ENCODE results near the gene KDM3B. TPM values are rescaled to one million over a fixed set of nuclear protein-coding genes. Genes with fewer than 3 reads are reported as not detected.
A peak's percentile ranks its signal among the peaks of the same experiment; 100 is the strongest.

The KDM3B gene
- total RNA-seq, 1 donor from 2014 or later = 101 TPM

DNA sequence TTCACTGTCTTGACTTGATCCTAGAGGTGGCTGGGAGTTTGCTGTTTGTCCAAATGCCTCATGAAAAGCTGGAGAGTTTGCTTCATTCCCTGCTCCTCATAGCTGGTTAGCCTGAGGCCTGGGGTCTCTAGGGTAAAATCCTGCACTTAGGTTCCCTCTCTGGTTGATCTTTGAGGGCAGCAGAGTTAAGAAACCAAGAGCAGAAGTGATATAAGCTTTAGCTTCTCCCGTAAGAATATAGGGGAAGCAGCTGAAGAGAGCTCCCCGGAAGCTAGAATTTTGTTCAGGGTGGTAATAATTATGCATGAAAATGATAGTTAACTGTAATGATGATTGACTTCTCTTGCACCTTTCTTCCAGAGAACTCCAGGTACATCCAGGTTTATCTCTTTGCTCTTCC lies 13.0 kb upstream of the KDM3B start:
- TF ChIP-seq, protein P1, sequence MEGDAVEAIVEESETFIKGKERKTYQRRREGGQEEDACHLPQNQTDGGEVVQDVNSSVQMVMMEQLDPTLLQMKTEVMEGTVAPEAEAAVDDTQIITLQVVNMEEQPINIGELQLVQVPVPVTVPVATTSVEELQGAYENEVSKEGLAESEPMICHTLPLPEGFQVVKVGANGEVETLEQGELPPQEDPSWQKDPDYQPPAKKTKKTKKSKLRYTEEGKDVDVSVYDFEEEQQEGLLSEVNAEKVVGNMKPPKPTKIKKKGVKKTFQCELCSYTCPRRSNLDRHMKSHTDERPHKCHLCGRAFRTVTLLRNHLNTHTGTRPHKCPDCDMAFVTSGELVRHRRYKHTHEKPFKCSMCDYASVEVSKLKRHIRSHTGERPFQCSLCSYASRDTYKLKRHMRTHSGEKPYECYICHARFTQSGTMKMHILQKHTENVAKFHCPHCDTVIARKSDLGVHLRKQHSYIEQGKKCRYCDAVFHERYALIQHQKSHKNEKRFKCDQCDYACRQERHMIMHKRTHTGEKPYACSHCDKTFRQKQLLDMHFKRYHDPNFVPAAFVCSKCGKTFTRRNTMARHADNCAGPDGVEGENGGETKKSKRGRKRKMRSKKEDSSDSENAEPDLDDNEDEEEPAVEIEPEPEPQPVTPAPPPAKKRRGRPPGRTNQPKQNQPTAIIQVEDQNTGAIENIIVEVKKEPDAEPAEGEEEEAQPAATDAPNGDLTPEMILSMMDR (IDR thresholded peaks at IDR 0.05; ENCODE audit: unreplicated experiment) = no peak
- Mint-ChIP-seq H3K4me1 (ENCODE audit: unreplicated experiment) (peaks cover 31% of the 10 kb centered on the region), H3K27me3 (ENCODE audit: unreplicated experiment) (peaks cover 17% of the 10 kb centered on the region), H3K36me3 (ENCODE audit: low read depth, unreplicated experiment) (peaks cover 24% of the 10 kb centered on the region), H3K27ac (ENCODE audit: unreplicated experiment) (peak overlapping the region; percentile 94), H3K9me3 (ENCODE audit: unreplicated experiment) (no peaks in the 10 kb centered on the region), H3K4me3 (ENCODE audit: unreplicated experiment) (peak overlapping the region; percentile 97)
- DNase-seq (ENCODE audit: low spot score) = no peak

DNA sequence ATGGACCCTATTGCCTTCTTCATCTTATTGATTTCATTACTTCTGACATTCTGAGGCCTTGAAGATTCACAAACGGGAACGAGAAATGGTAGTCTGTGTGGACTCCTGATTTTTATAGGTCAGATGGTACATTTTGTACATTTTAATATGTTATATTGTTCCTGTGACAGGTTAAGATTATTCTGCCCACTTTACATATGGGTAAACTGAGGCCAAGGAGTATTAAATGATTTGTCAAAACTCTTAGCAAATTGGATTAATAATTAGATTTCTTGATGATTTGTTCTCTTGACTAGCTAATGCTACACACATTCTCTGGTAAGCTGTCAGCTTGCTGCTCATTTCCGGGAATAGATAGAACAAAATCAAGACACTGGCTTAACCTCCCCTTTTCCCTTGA lies 12.5 kb upstream of the KDM3B start:
- Mint-ChIP-seq H3K4me3 (ENCODE audit: unreplicated experiment) (peak overlapping the region; percentile 97), H3K9me3 (ENCODE audit: unreplicated experiment) (no peaks in the 10 kb centered on the region), H3K4me1 (ENCODE audit: unreplicated experiment) (peaks cover 31% of the 10 kb centered on the region), H3K27ac (ENCODE audit: unreplicated experiment) (peak overlapping the region; percentile 94), H3K27me3 (ENCODE audit: unreplicated experiment) (peaks cover 17% of the 10 kb centered on the region), H3K36me3 (ENCODE audit: low read depth, unreplicated experiment) (peaks cover 28% of the 10 kb centered on the region)
- TF ChIP-seq, protein P1 (IDR thresholded peaks at IDR 0.05; ENCODE audit: unreplicated experiment) = no peak
- DNase-seq (ENCODE audit: low spot score) = no peak

DNA sequence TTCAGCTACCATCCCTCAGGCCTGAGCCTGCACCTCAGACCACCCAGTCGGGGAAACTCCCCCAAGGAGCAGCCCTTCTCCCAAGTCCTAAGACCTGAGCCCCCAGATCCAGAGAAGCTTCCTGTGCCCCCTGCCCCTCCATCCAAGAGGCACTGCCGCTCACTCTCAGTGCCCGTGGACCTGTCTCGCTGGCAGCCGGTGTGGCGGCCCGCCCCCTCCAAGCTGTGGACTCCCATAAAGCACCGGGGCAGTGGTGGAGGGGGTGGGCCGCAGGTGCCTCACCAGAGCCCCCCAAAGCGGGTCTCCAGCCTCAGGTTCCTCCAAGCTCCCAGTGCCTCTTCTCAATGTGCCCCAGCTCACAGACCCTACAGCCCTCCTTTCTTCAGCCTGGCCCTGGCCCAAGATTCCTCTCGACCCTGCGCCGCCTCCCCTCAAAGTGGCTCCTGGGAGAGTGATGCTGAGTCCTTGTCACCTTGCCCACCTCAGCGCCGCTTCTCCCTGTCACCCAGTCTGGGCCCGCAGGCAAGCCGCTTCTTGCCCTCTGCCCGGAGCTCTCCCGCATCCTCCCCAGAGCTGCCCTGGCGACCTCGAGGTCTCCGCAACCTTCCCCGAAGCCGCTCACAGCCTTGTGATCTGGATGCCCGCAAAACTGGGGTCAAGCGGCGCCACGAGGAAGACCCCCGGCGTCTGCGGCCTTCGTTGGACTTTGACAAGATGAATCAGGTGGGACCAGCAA lies 7.4 kb upstream of the KDM3B start:
- H3K9me3 Mint-ChIP-seq (ENCODE audit: unreplicated experiment) = no peaks in the 10 kb centered on the region
- peaks cover 5% of the 10 kb centered on the region for H3K27me3 Mint-ChIP-seq (ENCODE audit: unreplicated experiment)
- TF ChIP-seq, protein P1 (IDR thresholded peaks at IDR 0.05; ENCODE audit: unreplicated experiment) = no peak
- H3K4me3 Mint-ChIP-seq (ENCODE audit: unreplicated experiment) = peak overlapping the region; percentile 73
- DNase-seq (ENCODE audit: low spot score) = no peak
- peaks cover 13% of the 10 kb centered on the region for H3K4me1 Mint-ChIP-seq (ENCODE audit: unreplicated experiment)
- no peak overlapping the region for H3K27ac Mint-ChIP-seq (ENCODE audit: unreplicated experiment)
- peaks cover 47% of the 10 kb centered on the region for H3K36me3 Mint-ChIP-seq (ENCODE audit: low read depth, unreplicated experiment)

DNA sequence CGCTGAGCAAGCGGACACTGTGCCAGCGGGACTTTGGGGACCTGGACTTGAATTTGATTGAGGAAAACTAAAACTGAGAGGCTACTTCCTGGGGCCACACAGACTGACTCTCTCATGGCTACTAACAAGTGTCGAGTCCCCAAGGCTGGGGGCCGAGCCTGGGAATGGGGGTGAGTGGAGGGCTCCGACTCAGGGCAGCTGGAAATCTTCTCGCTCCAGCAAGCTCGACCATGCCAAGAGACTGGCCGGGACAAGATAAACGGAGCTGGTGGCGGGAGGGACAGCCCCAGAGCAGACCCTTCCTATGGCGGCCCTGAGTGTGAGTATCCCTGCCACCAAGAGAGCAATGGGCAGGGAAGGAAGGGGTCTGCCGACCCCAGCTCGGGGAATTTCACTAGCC lies 5.6 kb upstream of the KDM3B start:
- Mint-ChIP-seq H3K4me1 (ENCODE audit: unreplicated experiment) (peaks cover under 1% of the 10 kb centered on the region), H3K9me3 (ENCODE audit: unreplicated experiment) (no peaks in the 10 kb centered on the region), H3K36me3 (ENCODE audit: low read depth, unreplicated experiment) (peaks cover 45% of the 10 kb centered on the region), H3K27ac (ENCODE audit: unreplicated experiment) (no peak overlapping the region), H3K4me3 (ENCODE audit: unreplicated experiment) (no peak overlapping the region), H3K27me3 (ENCODE audit: unreplicated experiment) (peaks cover 9% of the 10 kb centered on the region)
- DNase-seq (ENCODE audit: low spot score) = no peak
- TF ChIP-seq, protein P1 (IDR thresholded peaks at IDR 0.05; ENCODE audit: unreplicated experiment) = no peak

DNA sequence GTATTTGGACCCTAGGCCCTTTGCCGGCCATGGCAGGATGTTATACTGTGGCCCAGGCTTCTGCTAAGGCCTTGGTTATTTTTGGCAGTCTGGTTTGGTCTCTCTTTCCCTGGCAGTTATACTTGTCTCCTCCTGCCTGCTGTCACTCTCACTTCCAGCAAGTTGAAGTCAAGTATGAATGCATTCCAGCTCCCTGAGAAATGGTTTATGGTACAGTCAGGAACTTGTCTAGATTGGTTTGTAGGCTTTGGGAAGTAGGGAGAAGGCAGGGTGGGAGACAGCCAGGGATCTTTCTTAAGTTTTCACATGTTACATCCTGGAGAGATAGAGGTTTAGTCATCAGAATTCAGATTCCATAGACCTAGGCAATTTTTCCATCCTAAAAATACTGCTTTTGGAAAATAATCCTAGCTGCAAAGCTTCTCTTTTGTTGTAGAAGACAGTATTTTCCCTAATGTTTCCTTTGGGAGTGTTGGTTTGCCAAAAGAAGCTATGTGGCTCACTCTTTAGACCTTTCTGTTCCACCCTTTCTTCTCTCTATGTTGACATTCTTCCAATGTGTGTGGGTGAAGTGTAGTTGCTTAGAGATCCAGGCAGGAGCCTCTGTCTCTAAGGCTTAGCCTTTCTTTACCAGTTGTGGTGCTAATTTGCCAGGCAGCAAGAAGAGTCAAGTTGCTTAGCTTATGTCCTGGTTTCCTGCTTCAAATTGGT lies 2.5 kb upstream of the KDM3B start:
- DNase-seq (ENCODE audit: low spot score) = no peak
- Mint-ChIP-seq H3K4me3 (ENCODE audit: unreplicated experiment) (peak overlapping the region; percentile 60), H3K27me3 (ENCODE audit: unreplicated experiment) (peaks cover 19% of the 10 kb centered on the region), H3K27ac (ENCODE audit: unreplicated experiment) (no peak overlapping the region), H3K36me3 (ENCODE audit: low read depth, unreplicated experiment) (peaks cover 39% of the 10 kb centered on the region), H3K4me1 (ENCODE audit: unreplicated experiment) (peaks cover 17% of the 10 kb centered on the region), H3K9me3 (ENCODE audit: unreplicated experiment) (no peaks in the 10 kb centered on the region)
- TF ChIP-seq, protein P1 (IDR thresholded peaks at IDR 0.05; ENCODE audit: unreplicated experiment) = no peak
